ENCODE data around the gene ARMC9.

Gene ARMC9

DNA sequence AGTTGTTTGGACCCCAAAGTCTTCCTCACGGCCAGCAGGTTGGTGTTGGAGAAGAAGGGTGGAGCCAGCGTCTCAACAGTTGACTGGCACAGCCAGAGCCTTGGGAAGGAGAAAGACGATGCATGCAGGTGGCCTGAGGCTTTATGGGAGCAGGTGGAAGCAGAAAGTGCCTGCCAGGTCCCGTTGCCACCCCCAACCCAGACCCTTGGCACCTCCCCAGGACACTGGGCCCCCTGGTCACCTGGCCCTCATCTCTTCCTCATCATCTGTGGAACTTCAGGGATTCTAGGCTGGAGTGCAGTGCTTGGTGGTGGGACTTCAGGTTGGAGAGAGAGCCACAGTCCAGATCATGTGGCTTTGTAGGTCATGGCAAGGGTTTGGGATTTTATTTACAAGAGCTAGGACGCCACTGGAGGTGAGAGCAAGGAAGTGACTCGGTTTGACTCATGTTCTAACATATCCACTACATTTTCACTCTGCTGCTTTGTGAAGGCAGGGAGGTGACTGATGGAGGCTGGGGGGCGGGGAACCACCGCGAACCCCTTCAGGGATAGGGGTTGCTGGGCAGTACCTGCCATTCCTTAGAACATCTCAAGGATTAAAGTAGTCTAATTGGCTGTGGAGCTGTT lies 134.6 kb downstream of the ARMC9 start:
- H3K4me1 ChIP-seq (ENCODE audit: control insufficient read depth in 5 of 5, insufficient read depth in 5 of 5, low read length in 5 of 5): no peaks in the 10 kb centered on the region
- peaks cover 0 to 19% (median 7%) of the 10 kb centered on the region in 5 donors for H3K36me3 ChIP-seq (ENCODE audit: control insufficient read depth in 5 of 5, insufficient read depth in 5 of 5, low read length in 5 of 5)

DNA sequence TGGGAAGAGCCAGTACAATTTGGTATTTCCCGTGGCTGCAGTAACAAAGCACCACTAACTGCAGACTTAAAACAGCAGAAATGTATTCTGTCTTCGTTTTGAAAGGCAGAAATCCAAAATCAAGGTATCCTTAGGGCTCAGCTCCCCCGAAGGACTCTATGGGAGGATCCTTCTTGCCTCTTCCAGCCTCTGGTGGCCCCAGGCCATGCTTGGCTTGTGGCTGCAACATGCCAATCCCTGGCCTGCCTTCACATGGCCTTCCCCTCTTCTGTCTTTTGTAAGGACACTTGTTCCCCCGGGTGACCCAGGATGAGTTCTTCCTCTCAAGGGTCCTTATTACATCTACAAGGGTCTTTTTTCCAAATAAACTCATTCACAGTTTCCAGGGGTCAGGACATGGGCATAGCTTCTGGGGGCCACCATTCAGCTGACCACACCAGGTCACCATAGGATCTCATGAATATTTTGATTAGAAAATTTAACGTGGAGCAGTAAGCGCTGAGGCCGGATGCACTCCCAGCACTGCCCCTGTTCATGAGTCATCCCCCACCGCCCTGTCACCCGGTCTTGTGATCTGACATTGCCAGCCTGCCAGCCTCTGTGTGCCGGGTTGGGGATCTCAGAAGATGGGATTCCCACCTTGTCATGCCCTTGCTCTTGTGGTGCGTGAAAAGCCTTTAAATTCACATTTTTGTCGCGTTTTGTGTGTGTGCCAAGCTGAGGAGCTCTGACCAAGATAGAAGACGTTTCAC lies 135.9 kb downstream of the ARMC9 start:
- Histone ChIP-seq H3K4me1 (ENCODE audit: control insufficient read depth in 5 of 5, insufficient read depth in 5 of 5, low read length in 5 of 5) (no peaks in the 10 kb centered on the region), H3K27me3 (ENCODE audit: control insufficient read depth in 5 of 5, insufficient read depth in 4 of 5, low read length in 5 of 5) (no peaks in the 10 kb centered on the region), H3K36me3 (ENCODE audit: control insufficient read depth in 5 of 5, insufficient read depth in 5 of 5, low read length in 5 of 5) (peaks cover 0 to 19% (median 7%) of the 10 kb centered on the region in 5 donors), H3K27ac (ENCODE audit: low read depth, low read length) (no peak overlapping the region), H3K9ac (ENCODE audit: low read length in 5 of 5) (no peak overlapping the region), H3K9me3 (ENCODE audit: control insufficient read depth in 5 of 5, low read length in 5 of 5) (no peaks in the 10 kb centered on the region), H3K4me3 (ENCODE audit: low read depth in 1 of 5, low read length in 5 of 5) (no peak overlapping the region)

More for the DNA sequence above, 134.6 kb downstream of the ARMC9 start:
- Histone ChIP-seq H3K27ac (ENCODE audit: low read depth, low read length) (no peak overlapping the region), H3K9me3 (ENCODE audit: control insufficient read depth in 5 of 5, low read length in 5 of 5) (no peaks in the 10 kb centered on the region), H3K27me3 (ENCODE audit: control insufficient read depth in 5 of 5, insufficient read depth in 4 of 5, low read length in 5 of 5) (no peaks in the 10 kb centered on the region), H3K4me3 (ENCODE audit: low read depth in 1 of 5, low read length in 5 of 5) (no peak overlapping the region), H3K9ac (ENCODE audit: low read length in 5 of 5) (no peak overlapping the region)

DNA sequence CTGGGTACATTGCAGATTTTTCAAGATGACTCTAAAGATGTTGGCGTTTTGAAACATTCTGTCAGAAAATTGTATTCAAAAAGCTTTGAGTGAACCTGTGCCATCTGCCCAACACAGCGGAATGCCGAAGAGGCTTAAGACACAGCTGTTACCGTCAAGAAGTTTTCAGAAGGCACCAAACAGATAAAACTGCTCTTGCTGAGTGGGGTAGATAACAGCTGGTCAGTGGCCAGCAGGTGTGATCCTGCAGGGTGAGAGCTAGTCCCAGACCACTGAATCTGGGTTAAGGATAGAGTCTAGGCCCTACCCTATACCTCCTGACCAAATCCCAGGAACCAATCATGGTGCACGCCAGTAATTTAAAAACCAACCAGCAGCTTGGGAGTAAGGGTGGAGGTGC lies 136.6 kb downstream of the ARMC9 start:
- Histone ChIP-seq H3K27me3 (ENCODE audit: control insufficient read depth in 5 of 5, insufficient read depth in 4 of 5, low read length in 5 of 5) (no peaks in the 10 kb centered on the region), H3K4me3 (ENCODE audit: low read depth in 1 of 5, low read length in 5 of 5) (no peak overlapping the region), H3K4me1 (ENCODE audit: control insufficient read depth in 5 of 5, insufficient read depth in 5 of 5, low read length in 5 of 5) (no peaks in the 10 kb centered on the region), H3K9me3 (ENCODE audit: control insufficient read depth in 5 of 5, low read length in 5 of 5) (no peaks in the 10 kb centered on the region), H3K36me3 (ENCODE audit: control insufficient read depth in 5 of 5, insufficient read depth in 5 of 5, low read length in 5 of 5) (peaks cover 0 to 19% (median 7%) of the 10 kb centered on the region in 5 donors), H3K9ac (ENCODE audit: low read length in 5 of 5) (no peak overlapping the region), H3K27ac (ENCODE audit: low read depth, low read length) (no peak overlapping the region)

DNA sequence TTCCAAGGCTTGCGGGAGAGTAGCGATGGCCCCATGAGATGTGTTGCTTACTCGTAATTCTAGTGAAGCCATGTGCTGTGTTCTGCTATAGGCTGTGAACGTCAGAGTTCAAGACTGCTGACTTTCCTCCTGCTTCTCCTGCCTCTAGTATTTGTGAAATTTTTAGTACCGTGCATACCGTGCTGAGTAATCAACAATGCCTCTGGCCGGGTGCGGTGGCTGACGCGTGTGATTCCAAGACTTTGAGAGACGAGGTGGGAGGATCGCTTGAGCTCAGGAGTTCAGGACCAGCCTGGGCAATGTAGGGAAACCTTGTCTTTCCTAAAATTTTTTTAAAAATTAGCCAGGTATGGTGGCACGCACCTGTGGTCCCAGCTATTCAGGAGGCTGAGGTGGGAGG lies 137.2 kb downstream of the ARMC9 start:
- Histone ChIP-seq H3K4me1 (ENCODE audit: control insufficient read depth in 5 of 5, insufficient read depth in 5 of 5, low read length in 5 of 5) (no peaks in the 10 kb centered on the region), H3K36me3 (ENCODE audit: control insufficient read depth in 5 of 5, insufficient read depth in 5 of 5, low read length in 5 of 5) (peaks cover 0 to 19% (median 7%) of the 10 kb centered on the region in 5 donors), H3K27me3 (ENCODE audit: control insufficient read depth in 5 of 5, insufficient read depth in 4 of 5, low read length in 5 of 5) (no peaks in the 10 kb centered on the region), H3K9me3 (ENCODE audit: control insufficient read depth in 5 of 5, low read length in 5 of 5) (no peaks in the 10 kb centered on the region), H3K9ac (ENCODE audit: low read length in 5 of 5) (no peak overlapping the region), H3K4me3 (ENCODE audit: low read depth in 1 of 5, low read length in 5 of 5) (no peak overlapping the region), H3K27ac (ENCODE audit: low read depth, low read length) (no peak overlapping the region)

DNA sequence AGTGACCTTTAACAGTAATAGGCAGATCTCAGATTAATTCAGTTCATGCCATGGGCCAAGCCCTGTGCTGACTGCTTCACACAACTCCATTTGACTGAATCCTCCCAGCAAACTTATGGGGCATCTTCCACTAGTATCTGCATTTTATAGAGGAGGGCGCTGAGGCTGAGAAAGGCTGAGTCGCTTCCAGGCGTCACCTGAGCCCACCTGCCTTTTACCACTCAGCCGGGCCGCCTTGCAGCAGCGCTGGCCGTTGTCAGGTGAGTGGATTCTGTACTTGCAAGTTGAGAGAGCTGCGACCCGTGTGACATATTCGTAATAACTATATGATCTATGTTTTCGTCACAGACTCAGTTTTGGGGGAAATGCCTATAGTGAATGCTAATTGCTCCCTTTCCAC lies 137.8 kb downstream of the ARMC9 start:
- no peak overlapping the region for H3K4me3 ChIP-seq (ENCODE audit: low read depth in 1 of 5, low read length in 5 of 5)
- H3K27ac ChIP-seq (ENCODE audit: low read depth, low read length): no peak overlapping the region
- H3K27me3 ChIP-seq (ENCODE audit: control insufficient read depth in 5 of 5, insufficient read depth in 4 of 5, low read length in 5 of 5): no peaks in the 10 kb centered on the region
- H3K36me3 ChIP-seq (ENCODE audit: control insufficient read depth in 5 of 5, insufficient read depth in 5 of 5, low read length in 5 of 5): peaks cover 0 to 19% (median 7%) of the 10 kb centered on the region in 5 donors
- no peaks in the 10 kb centered on the region for H3K4me1 ChIP-seq (ENCODE audit: control insufficient read depth in 5 of 5, insufficient read depth in 5 of 5, low read length in 5 of 5)
- H3K9me3 ChIP-seq (ENCODE audit: control insufficient read depth in 5 of 5, low read length in 5 of 5): no peaks in the 10 kb centered on the region
- H3K9ac ChIP-seq (ENCODE audit: low read length in 5 of 5): no peak overlapping the region

DNA sequence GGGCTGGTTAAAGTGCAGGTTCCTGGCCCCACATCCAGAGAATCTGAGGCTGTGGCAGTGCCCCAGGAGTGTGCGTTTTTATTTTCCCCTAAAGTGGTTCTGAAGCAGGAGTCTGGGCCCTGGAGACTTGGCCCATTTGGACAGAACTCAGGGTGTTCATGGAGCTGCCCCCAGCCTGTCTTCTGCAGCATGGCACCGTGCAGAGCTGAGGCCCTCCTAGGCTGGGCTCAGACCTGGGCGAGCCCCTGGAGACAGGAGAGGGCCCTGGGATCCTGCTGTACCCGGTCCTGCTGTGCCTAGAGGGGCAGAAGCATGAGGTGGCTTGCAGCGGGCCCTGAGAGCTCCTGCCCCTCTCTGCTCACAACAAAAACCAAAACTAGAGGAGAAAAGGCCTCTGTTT lies 138.3 kb downstream of the ARMC9 start:
- H3K4me1 ChIP-seq (ENCODE audit: control insufficient read depth in 5 of 5, insufficient read depth in 5 of 5, low read length in 5 of 5): peaks cover 0 to under 1% (median 0%) of the 10 kb centered on the region in 5 donors
- H3K36me3 ChIP-seq (ENCODE audit: control insufficient read depth in 5 of 5, insufficient read depth in 5 of 5, low read length in 5 of 5): peaks cover 0 to 19% (median 6%) of the 10 kb centered on the region in 5 donors
- no peaks in the 10 kb centered on the region for H3K9me3 ChIP-seq (ENCODE audit: control insufficient read depth in 5 of 5, low read length in 5 of 5)
- H3K27me3 ChIP-seq (ENCODE audit: control insufficient read depth in 5 of 5, insufficient read depth in 4 of 5, low read length in 5 of 5): no peaks in the 10 kb centered on the region
- H3K4me3 ChIP-seq (ENCODE audit: low read depth in 1 of 5, low read length in 5 of 5): no peak overlapping the region
- H3K9ac ChIP-seq (ENCODE audit: low read length in 5 of 5): no peak overlapping the region
- H3K27ac ChIP-seq (ENCODE audit: low read depth, low read length): no peak overlapping the region

DNA sequence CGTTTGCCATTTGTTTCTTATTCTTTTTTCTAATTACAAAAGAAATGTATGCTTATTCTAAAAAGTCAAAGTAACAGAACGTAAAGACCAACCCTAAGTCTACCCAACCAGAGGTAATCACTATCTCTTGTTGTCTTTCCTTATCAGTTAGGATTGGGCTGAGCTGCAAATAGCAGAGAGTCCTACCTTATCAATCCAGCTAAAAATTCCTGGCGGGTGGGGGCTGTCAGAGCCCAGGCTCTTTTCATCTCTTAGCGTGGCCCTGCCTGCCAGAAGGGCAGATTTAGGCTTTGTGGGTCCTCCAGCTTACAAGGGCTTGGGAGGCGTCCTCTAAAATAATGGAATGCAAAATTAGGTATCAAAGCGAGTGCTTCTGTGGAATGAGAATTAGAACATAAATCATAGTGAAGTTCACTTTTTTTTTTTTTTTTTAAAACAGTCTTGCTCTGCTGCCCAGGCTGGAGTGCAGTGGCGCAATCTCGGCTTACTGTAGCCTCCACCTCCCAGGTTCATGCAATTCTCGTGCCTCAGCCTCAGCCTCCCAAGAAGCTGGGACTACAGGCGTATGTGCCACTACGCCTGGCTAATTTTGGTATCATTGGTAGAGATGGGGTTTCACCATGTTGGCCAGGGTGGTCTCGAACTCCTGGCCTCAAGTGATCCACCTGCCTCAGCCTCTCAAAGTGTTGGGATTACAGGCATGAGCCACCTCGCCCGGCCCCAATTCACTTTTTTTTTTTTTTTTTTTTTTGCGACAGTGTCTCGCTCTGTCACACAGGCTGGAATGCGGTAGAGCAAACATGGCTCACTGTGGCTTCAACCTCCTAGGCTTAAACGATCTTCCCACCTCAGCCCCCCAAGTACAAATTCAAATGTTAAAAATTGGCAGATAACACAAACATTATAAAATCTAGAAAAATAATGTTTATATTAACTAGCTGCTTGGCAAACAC lies 139.7 kb downstream of the ARMC9 start:
- Histone ChIP-seq H3K27me3 (ENCODE audit: control insufficient read depth in 5 of 5, insufficient read depth in 4 of 5, low read length in 5 of 5) (no peaks in the 10 kb centered on the region), H3K4me3 (ENCODE audit: low read depth in 1 of 5, low read length in 5 of 5) (no peak overlapping the region), H3K4me1 (ENCODE audit: control insufficient read depth in 5 of 5, insufficient read depth in 5 of 5, low read length in 5 of 5) (peaks cover 0 to 8% (median 0%) of the 10 kb centered on the region in 5 donors), H3K9me3 (ENCODE audit: control insufficient read depth in 5 of 5, low read length in 5 of 5) (no peaks in the 10 kb centered on the region), H3K27ac (ENCODE audit: low read depth, low read length) (no peak overlapping the region), H3K9ac (ENCODE audit: low read length in 5 of 5) (no peak overlapping the region), H3K36me3 (ENCODE audit: control insufficient read depth in 5 of 5, insufficient read depth in 5 of 5, low read length in 5 of 5) (peaks cover 0 to 6% (median 0%) of the 10 kb centered on the region in 5 donors)

DNA sequence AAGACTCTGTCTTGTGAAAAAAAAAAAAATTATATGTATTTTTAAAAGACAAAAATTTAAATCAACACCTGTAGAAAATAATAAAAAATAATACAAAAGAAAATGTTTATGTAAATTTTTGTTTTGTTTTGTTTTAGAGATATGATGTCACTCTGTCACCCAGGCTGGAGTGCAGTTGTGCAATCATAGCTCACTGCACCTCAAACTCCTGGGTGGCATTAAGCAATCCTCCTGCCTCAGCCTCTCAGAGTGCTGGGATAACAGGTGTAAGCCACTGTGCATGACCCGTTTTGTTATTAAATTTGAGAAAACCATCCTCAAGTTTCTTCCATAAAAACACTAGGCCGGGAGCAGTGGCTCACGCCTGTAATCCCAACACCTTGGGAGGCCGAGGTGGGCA lies 140.9 kb downstream of the ARMC9 start:
- Histone ChIP-seq H3K27ac (ENCODE audit: low read depth, low read length) (no peak overlapping the region), H3K4me1 (ENCODE audit: control insufficient read depth in 5 of 5, insufficient read depth in 5 of 5, low read length in 5 of 5) (peaks cover 0 to 9% (median 0%) of the 10 kb centered on the region in 5 donors), H3K4me3 (ENCODE audit: low read depth in 1 of 5, low read length in 5 of 5) (no peak overlapping the region), H3K27me3 (ENCODE audit: control insufficient read depth in 5 of 5, insufficient read depth in 4 of 5, low read length in 5 of 5) (no peaks in the 10 kb centered on the region), H3K9ac (ENCODE audit: low read length in 5 of 5) (no peak overlapping the region), H3K36me3 (ENCODE audit: control insufficient read depth in 5 of 5, insufficient read depth in 5 of 5, low read length in 5 of 5) (no peaks in the 10 kb centered on the region), H3K9me3 (ENCODE audit: control insufficient read depth in 5 of 5, low read length in 5 of 5) (no peaks in the 10 kb centered on the region)

DNA sequence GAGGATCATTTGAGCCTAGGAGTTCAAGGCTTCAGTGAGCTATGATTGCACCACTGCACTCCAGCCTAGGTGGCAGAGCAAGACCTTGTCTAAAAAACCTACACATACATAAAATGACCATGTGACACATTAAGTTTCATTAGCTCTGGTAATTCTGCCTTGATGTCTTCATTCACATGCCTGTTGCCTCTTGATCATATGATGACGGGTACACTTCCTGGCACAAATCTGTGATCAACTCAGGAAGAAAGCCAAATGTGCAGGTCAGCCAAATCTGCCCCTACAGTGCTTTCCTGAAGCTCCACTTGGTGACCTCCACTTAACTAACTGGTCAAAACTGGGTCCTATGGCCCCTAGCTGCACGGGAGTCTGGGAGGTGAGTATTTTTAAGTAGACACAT lies 142.7 kb downstream of the ARMC9 start:
- H3K27me3 ChIP-seq (ENCODE audit: control insufficient read depth in 5 of 5, insufficient read depth in 4 of 5, low read length in 5 of 5): no peaks in the 10 kb centered on the region
- no peaks in the 10 kb centered on the region for H3K9me3 ChIP-seq (ENCODE audit: control insufficient read depth in 5 of 5, low read length in 5 of 5)
- H3K4me3 ChIP-seq (ENCODE audit: low read depth in 1 of 5, low read length in 5 of 5): no peak overlapping the region
- H3K36me3 ChIP-seq (ENCODE audit: control insufficient read depth in 5 of 5, insufficient read depth in 5 of 5, low read length in 5 of 5): no peaks in the 10 kb centered on the region
- H3K4me1 ChIP-seq (ENCODE audit: control insufficient read depth in 5 of 5, insufficient read depth in 5 of 5, low read length in 5 of 5): peaks cover 0 to 9% (median 0%) of the 10 kb centered on the region in 5 donors
- no peak overlapping the region for H3K9ac ChIP-seq (ENCODE audit: low read length in 5 of 5)
- no peak overlapping the region for H3K27ac ChIP-seq (ENCODE audit: low read depth, low read length)
